Ovary (tissue), 9 donors: ENCODE measurements around the gene AJUBA. TPM values are rescaled to one million over a fixed set of nuclear protein-coding genes. Genes with fewer than 3 reads are reported as not detected.

Experiments
- DNase-seq, 5 donors: peaks; one replicate each; pipeline ENCODE4 v3.0.0-alpha.2; 2019 to 2020
- H3K27ac ChIP-seq, 2 donors: fragments of 200-600 bp; one replicate each; pipeline versions ENCODE4 v1.5.1 to v1.8.0; 2019 to 2022
- H3K27me3 ChIP-seq: fragments of 200-600 bp; one replicate; pipeline ENCODE4 v1.8.0; 2022
- H3K36me3 ChIP-seq: fragments of 200-600 bp; sonication (generic); one replicate; pipeline ENCODE4 v1.5.1; 2019
- H3K4me1 ChIP-seq: one replicate; pipeline ENCODE4 v1.8.1; 2013; ENCODE audit warnings: mild to moderate bottlenecking, moderate library complexity; ENCODE audit not compliant: insufficient read depth
- H3K4me3 ChIP-seq: fragments of 200-600 bp; sonication (generic); one replicate; pipeline ENCODE4 v1.5.1; 2017
- H3K9me3 ChIP-seq, 2 donors: fragments of 200-600 bp in 1 of 2; sonication (generic) in 1 of 2; one replicate each; pipeline versions ENCODE4 v1.5.1 to v1.8.1; 2013 to 2019; ENCODE audit warnings: mild to moderate bottlenecking in 1 of 2, moderate library complexity in 1 of 2
- CTCF ChIP-seq, 3 donors: fragments of 450-650 bp in 2 of 3; fragments of 200-600 bp in 1 of 3; IDR thresholded peaks; one replicate each; pipeline versions ENCODE4 v1.5.1 to v1.8.0; 2016 to 2022; ENCODE audit warnings: antibody characterized with exemption in 3 of 3, mild to moderate bottlenecking in 1 of 3
- EP300 ChIP-seq: sonication (generic); formaldehyde crosslinking; IDR thresholded peaks from one replicate; pipeline ENCODE4 v1.6.1; 2017; ENCODE audit warnings: antibody characterized with exemption
- POLR2A ChIP-seq: fragments of 450-650 bp; IDR thresholded peaks from one replicate; pipeline ENCODE4 v1.6.1; 2017; ENCODE audit warnings: antibody characterized with exemption, mild to moderate bottlenecking, moderate library complexity
- whole genome bisulfite sequencing, 3 donors: extraction: QIAGEN DNeasy Blood & Tissue Kit in 1 of 3; methylation state at CpG; one replicate each; pipeline versions ENCODE4 v1.1.5 to v1.1.7; 2013 to 2017; 5-methylcytosine and 5-hydroxymethylcytosine counted together
- intact Hi-C, 4 donors: fragments of 100-400 bp; cut with DNase I; formaldehyde crosslinking; loops; one replicate each; pipeline versions ENCODE4 v1.11.0 to v1.15.1; 2022 to 2023
- polyA plus RNA-seq, 2 donors: library from polyadenylated mRNA; stranded (reverse); fragments of 200-250 nt in 1 of 2; fragments of 350-450 nt in 1 of 2; fragmentation: Illumina TruSeq in 1 of 2; extraction: RNeasy Lipid Tissue Mini Kit (QIAGEN cat#74804) in 1 of 2; gene quantifications; one replicate each; pipeline ENCODE4 v1.2.3, GENCODE V29; 2013 to 2014
- total RNA-seq, 7 donors: library from RNA; depleted of rRNA in 2 of 7; stranded (reverse); fragments of >200 nt in 2 of 7; fragmentation: NEBNext Ultra II Directional in 3 of 7; extraction: Animal tissue kit (Norgen Biotek cat#: 25700) in 3 of 7; gene quantifications; one replicate each; pipeline versions ENCODE4 v1.1.0 to v1.2.4, GENCODE V29; 2016 to 2023
- donor health status: DM: no; HTN: no; CAD: no; lungs with moderate emphysema.
- donor health status: DM: no; HTN: no; CAD: no.
- donor health status: Bipolar disorder and iron deficiency.
- donor health status: DM: yes; HTN: yes; CAD: no.
- donor health status: DM: no; HTN: no; CAD: no.
- donor health status: DM: yes; HTN: yes; CAD: no.

The AJUBA gene
- total and polyA plus RNA-seq, 9 donors, result 11.2 to 34.5 (median 19.1) TPM

- no peak overlapping the region for H3K4me3 ChIP-seq
- no peaks in the 10 kb centered on the region for H3K27me3 ChIP-seq
- no peak overlapping the region for H3K27ac ChIP-seq
- H3K9me3 ChIP-seq, result no peaks in the 10 kb centered on the region
- TF ChIP-seq POLR2A, result no peak
- no peak for TF ChIP-seq EP300
- no peak for TF ChIP-seq CTCF (IDR thresholded peaks at IDR 0.05)
- no peaks in the 10 kb centered on the region for H3K36me3 ChIP-seq
- H3K4me1 ChIP-seq, result no peaks in the 10 kb centered on the region
- DNase-seq, result no peak
- 65 to 83% (median 76%) methylated on average over 7 of the region's 7 CpGs for WGBS, 3 donors
- intact Hi-C loops, result no loop called here
Measured at GRCh38 chr14:23024612-23025075, 42.3 kb upstream of the AJUBA start.

DNA sequence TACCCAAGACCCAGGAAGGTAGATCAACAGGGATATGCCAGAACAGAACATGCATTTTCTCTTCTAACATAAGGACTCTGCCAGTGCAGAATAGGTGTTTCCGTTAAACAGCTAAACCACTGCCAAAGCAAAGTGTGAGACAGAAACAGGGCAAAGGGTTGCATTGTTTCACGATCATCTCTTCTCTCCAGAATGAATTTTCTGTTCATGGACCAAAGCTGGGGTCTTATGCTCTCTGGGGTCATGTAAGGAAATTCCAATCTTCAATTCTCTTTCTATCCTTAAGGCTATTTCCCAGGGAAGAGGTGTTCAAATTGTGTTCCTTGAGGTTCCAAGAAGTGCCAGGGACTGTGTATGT is 41.4 kb upstream of the AJUBA start:
- 81 to 97% (median 96%) methylated on average over 2 of the region's 2 CpGs for WGBS, 3 donors
- intact Hi-C loops, result no loop called here
- H3K27ac ChIP-seq, result no peak overlapping the region
- H3K4me3 ChIP-seq, result no peak overlapping the region
- no peak for DNase-seq
- H3K9me3 ChIP-seq, result no peaks in the 10 kb centered on the region
- TF ChIP-seq EP300, result no peak
- no peaks in the 10 kb centered on the region for H3K4me1 ChIP-seq
- H3K36me3 ChIP-seq, result no peaks in the 10 kb centered on the region
- no peaks in the 10 kb centered on the region for H3K27me3 ChIP-seq

GRCh38 chr14:23023022-23023794 is 40.9 kb upstream of the AJUBA start:
- intact Hi-C loops, result no loop called here
- no peak for DNase-seq
- TF ChIP-seq POLR2A, result no peak
- no peak for TF ChIP-seq EP300
- TF ChIP-seq CTCF (IDR thresholded peaks at IDR 0.05), result no peak
- 65 to 71% (median 68%) methylated on average over 8 of the region's 8 CpGs for WGBS, 3 donors
- no peaks in the 10 kb centered on the region for H3K36me3 ChIP-seq
- H3K4me1 ChIP-seq, result no peaks in the 10 kb centered on the region
- H3K27me3 ChIP-seq, result no peaks in the 10 kb centered on the region
- no peaks in the 10 kb centered on the region for H3K9me3 ChIP-seq
- no peak overlapping the region for H3K27ac ChIP-seq
- H3K4me3 ChIP-seq, result no peak overlapping the region

DNA sequence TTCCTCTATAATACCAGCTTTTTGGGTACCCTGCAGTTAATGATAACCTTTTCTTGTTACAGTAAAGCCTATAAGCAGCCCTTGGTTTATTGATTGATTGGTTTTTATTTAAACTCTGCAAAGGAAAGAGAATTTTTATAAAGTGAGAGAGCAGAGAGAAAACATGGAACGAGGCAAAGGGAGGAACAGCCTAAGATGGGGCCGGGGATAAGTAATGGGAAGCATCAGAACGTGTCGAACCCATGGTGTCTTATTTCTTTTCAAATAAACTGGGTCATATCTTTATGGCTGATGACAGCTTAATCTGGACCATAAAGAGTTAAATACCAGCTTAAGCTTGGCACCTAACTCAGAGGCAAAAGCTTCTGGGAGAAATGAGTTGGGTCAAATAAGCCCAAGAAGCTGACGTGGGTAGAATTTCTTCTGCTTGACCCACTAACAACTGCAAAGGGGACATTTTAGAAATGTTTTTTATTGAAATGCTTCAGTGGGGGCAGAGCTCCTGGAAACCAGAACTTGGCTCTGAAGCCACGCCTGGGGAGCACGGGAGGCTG is 39.6 kb upstream of the AJUBA start:
- no peaks in the 10 kb centered on the region for H3K4me1 ChIP-seq
- H3K27me3 ChIP-seq, result no peaks in the 10 kb centered on the region
- H3K27ac ChIP-seq, result no peak overlapping the region
- no peak for DNase-seq
- intact Hi-C loops, result no loop called here
- H3K4me3 ChIP-seq, result no peak overlapping the region
- no peak for TF ChIP-seq EP300
- no peak for TF ChIP-seq POLR2A
- TF ChIP-seq CTCF (IDR thresholded peaks at IDR 0.05), result no peak
- H3K36me3 ChIP-seq, result no peaks in the 10 kb centered on the region
- H3K9me3 ChIP-seq, result no peaks in the 10 kb centered on the region
- 48 to 56% (median 52%) methylated on average over 7 of the region's 7 CpGs for WGBS, 3 donors

- DNase-seq, result no peak
- Histone ChIP-seq H3K4me1 (no peaks in the 10 kb centered on the region), H3K27me3 (no peaks in the 10 kb centered on the region), H3K9me3 (no peaks in the 10 kb centered on the region), H3K4me3 (no peak overlapping the region), H3K36me3 (no peaks in the 10 kb centered on the region), H3K27ac (no peak overlapping the region)
- intact Hi-C loops, result no loop called here
- TF ChIP-seq POLR2A, result no peak
- no peak for TF ChIP-seq EP300
- no peak for TF ChIP-seq CTCF (IDR thresholded peaks at IDR 0.05)
- 71 to 75% (median 74%) methylated on average over 9 of the region's 9 CpGs for WGBS, 3 donors
Measured at GRCh38 chr14:23021434-23021833, 39.1 kb upstream of the AJUBA start.
